GM21825 (cell line): ENCODE data around the gene CCDC8.
"Not testable (repeated sequence)": the region's sequence is repeated elsewhere in the genome, so short reads cannot be mapped to it uniquely, and the experiment has no call there.

Experiments used
- ATAC-seq: cut with Tn5 transposase; IDR thresholded peaks from one replicate; pipeline ENCODE4 v1.9.1; 2021; ENCODE audit warnings: mild to moderate bottlenecking, moderate library complexity; ENCODE audit not compliant: unreplicated experiment

The CCDC8 gene

DNA sequence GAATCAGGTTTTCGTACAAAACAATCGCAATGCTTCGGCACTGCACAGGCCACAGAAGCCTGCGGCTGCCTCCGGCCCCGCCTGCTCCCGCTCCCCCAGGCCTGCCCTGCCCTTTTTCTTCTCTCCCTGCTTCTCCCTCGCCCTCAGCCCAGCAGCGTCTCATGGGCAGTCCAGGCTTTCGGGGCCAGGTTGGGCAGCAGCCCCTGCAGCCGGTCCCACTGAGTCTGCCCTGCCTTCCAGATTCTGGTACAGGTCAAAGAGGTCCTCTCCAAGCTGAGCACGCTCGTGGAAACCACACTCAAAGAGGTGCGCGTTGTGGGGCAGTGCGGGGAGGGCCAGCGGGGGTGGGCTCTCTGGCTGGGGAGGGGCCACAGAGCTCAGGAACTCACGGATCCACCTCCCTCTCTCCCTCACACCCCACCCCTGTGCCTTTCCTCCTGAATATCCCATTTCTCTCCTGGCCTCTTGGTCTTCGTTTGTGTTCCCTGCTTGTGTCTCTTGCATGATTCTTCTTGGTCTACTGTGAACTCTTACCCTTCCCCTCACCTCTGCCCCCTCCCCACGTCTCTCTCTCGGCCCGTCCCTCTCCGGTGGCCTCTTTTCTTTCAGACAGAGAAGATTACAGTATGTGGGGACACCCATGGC lies 30.1 kb downstream of the CCDC8 start:
- ATAC-seq = no peak

DNA sequence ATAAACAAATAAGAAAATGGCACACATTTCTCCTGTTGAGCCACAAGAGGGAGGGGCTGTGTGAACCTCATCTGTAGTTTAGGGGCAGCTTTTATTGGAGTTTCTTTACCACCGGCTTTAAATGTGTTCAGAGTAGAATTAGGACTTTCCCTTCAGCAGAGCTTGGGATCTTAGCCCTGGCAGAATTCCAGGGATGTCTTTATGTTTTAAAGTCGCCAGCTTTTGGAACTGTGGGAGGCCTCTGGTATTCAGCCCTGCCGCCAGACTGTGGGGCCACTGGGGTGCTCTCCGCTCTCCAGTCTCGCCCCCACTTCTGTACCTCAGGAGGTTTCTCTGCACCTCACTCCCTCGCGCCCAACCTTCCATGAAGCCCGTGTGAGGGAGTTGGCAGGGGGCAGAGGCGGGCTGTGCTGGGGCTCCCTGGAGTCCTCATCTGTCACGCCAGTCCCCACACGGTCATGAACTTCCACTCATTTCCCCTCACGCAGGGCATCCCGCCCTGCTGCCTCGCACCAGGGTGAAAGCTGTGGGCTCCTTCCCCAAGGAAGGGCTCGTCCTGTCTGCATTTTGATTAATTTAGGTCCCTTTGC lies 31.5 kb downstream of the CCDC8 start:
- no peak for ATAC-seq

DNA sequence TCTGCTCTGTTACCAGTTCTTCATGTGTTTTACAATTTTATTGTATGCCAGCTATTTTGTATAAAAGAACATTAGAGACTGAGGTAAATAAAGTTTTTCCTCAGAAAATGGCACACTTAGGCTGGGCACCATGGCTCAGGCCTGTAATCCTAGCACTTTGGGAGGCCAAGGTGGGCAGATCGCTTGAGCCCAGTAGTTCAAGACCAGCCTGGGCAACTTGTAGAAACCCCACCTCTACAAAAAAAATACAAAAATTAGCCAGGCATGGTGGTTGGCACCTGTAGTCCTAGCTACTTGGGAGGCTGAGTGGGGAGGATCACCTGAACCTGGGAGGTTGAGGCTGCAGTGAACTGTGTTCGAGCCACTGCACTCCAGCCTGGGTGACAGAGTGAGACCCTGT lies 32.0 kb downstream of the CCDC8 start:
- ATAC-seq = no peak

DNA sequence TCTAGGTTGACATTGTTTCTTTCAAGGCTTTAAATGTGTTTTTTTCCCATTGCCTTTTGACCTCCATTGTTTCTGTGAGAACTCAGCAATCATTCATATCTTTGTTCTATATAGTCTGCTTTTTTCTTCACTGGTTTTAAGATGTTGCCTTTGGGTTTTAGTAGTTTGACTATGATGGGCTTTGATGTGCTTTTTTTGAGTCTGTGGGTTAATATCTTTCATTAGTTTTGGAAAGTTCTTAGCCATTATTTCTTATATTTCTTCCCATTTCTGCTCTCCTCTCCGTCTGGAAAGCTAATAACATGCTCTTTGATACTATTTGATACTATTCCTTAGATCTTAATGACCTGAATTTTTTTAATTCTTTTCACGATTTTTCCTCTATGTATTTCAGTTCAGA lies 32.7 kb downstream of the CCDC8 start:
- no peak for ATAC-seq

DNA sequence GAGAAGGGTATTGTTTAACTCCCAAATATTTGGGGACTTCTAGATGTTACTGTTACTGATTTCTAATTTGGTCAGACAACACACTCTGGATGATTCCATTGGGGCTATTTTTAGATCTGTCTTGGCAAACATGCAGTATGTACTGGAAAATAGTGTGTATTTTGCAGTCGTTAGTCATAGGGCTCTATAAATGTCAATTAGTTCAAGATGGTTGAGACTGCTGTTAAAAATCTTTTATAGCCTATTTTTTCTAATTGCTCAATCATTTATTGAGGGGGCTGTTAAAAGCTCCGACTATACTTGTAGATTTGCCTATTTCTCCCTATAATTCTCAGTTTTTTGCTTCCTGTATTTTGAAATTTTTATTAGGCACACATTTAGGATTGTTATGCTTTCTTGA lies 35.1 kb downstream of the CCDC8 start:
- ATAC-seq = no peak

DNA sequence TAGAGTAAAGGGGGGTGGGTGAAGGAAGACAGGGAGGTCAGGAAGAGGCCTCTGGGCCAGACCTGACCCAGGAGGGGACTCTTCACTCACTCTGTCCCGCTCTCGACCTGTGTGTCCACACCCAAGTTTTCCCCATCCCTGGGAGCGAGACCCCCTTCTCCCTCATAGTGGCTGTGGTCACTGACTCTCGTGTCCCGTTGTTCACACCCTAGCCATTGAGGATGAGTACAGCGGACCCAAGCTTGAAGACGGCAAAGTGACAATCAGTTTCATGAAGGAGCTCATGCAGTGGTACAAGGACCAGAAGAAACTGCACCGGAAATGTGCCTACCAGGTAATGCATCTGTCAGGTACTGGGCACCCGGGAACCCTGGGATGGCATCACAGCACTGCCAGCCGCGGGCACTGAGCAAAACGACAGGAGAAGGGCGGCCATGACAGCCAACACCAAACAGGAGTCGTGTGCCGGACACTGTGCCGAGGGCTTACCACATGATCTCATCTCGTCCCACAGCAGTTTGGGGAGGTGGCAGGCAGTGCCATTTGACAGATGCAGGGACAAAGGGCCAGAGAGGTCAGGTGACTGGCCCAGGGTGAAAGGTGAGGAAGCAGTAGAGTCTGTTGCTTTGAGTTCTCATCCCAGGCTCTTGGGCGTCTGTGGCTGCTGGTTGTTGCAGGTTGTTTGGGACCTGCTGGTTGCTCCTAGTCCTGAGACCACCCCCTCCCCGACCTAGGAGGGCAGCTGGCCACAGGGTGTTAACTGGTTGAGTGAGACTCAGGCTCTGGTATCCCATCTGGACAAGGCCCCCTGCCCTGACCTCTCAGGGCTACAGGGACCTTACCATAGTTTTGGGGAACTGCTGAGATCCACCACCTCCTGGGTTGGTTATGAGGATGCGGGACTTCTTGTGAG lies 36.9 kb downstream of the CCDC8 start:
- no peak for ATAC-seq

DNA sequence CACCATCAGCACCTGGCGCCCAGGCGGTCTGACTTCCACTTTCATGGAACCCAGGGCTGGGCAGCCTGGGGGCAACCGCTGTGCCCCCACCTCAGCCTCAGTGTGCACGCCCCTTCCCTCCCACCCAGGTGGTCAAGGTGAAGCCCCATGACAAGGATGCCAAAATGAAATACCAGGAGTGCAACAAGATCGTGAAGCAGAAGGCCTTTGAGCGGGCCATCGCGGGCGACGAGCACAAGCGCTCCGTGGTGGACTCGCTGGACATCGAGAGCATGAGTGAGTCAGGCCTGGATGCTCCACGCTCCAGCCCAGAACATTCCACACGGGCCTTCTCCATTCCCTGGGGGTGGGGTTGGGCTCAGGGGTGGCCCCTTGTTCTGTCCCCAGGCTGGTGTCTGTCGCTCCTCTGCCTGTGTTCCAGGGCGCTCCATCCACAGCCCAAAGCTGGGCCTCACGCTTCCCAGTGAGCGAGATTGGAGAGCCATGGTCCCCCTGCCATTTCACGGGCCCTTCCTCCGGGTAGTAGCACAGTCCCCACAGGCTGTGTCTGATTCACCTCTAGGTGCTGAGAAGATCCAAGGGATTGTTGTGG lies 37.8 kb downstream of the CCDC8 start:
- ATAC-seq = not testable (repeated sequence)

DNA sequence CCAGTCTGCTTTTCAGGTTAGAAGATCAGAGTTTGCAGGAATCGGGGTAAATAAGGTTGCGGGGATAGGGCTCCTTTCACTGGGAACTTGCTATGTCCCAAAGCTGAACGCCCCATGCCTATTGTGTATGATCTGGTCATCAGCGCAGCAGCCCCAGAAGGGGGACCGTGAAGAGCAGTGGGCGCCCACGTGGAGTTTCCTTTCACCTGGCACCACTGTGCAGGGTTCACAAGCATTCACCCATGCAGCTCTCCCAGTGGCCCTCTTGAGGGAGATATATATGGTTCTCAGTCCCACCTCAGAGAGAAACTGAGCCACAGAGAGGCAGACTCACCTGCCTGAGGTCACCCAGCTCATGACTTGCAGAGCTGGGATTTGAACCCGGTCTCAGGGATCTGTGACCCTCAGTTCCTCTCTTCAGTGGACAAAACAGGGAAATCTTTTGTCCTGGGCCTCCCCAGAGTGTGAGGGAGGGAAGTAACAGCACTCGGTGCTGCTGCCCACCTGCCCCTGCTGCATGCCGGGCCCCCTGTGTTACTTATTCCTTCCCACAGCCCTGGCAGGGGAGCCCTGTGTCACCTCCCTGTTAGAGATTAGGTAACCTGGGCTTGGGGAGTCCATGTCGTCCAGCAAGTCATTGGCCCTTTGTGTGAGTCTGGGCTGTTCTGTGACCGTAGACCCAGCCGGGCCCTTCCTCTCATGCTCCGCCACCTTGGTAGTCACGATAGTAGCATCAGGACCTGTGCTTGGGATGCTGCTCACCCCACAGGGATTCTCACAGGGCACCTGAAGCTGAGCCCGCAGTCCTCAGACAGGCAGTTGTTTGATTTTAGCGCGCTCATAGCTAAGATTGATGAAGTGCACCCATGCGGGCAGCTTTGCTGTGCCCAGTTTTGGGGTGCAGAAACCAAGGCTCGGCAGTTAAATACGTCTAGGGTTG lies 38.6 kb downstream of the CCDC8 start:
- ATAC-seq = no peak

DNA sequence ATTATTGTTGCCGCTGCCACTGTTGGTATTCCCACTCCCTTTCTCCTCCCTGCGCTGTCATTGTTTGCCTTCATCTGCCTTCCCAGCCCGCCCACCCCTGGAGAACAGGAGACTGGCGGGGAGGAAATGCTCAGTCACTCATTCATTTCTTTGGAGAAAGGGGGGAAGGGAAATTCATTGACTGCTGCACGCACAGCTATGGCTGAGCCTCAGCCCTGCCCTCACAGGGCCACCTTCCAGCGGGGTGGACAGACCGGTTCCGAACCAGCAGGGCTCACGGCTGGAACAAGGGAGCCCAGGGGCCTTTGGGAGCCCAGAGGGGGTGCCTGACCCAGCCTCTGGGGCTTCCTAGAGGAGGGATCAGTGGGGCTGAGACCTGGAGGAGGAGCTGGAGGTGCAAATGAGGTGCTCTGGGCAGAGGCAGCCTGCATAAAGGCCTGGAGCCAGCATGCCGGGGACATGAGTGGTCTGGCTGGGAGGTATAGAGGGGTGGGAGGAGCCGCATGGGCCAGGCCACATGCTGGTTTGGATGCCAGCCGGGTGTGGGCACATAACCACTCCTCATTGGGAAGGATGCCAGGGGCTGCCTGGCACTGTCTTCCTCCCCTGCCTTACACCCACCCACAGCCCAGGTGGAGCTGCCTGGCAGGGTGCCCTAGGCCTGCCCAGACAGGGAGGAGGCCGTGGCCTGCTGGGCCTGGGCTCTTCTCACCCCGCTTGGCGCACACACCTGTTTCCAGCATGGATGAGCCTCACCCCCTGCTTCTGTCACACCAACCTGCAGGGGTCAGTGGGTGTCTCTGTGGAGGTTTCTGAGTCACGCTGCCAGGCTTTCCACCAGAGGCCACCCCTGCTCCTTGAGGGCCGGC lies 39.6 kb downstream of the CCDC8 start:
- ATAC-seq = no peak

DNA sequence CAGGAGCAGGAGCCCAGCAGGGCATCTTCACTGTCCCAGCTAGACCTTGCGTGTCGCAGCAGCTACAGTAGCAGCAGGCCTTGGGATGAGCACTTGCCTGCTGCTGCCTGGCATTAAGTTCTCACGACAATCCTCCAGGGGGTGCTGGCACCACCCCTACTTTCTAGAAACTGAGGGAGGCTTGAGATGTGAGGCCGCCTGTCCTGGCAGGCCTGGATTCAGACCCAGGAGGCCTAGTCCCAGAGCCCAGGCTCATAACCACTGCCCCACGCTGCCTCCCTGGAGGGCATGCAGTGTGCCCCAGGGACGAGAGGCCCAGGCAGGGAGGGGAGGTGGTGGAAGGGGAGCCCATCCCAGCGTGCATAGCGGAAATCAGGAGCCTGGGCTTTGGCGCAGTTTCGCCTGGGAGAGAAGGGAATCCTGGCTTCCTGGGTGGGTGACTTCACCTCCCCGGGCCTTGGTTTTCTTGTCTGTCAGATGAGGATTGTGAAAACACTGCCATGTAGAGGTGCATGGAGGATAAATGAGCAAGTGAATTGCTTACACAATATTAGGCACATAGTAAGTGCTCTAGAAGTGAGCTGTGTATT lies 40.4 kb downstream of the CCDC8 start:
- ATAC-seq = no peak

DNA sequence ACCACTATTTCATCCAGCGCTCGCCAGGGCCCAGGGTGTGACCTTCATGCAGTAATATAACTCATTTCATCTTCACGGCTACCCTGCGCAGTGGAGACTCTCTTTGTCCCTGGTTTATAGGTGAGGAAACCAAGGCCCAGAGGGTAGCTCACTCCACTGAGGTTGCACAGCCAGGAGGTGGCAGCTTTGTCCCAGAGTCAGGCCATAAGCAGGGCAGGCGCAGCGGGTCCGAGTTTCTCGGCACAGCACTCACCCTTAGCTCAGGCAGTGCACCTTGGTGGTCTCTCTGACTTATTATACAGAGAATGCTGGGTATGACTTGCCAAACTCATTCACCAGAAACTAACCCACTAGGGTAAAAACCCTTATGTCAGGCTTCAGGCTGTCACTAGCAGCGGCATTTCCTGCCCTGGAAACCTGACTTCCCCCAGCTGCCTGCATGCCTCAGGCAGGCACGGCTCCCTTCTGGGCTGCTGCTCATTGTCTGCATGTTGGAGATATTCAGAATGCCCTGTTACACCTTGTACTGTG lies 41.9 kb downstream of the CCDC8 start:
- no peak for ATAC-seq

DNA sequence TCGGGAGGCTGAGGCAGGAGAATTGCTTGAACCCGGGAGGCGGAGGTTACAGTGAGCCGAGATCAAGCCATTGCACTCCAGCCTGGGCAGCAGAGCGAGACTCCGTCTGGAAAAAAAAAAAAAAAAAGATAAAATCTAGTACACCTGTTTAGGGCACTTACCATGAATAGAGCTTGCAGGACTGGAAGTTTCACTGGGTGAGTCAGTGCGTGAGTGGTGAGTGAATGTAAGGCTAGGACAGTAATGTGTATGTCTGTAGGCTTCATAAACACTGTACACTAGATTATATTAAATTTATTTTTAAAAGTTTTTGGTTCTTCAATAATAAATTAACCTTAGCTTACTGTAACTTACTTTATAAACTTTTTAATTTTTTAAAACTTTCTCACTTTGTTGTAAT lies 43.5 kb downstream of the CCDC8 start:
- no peak for ATAC-seq

DNA sequence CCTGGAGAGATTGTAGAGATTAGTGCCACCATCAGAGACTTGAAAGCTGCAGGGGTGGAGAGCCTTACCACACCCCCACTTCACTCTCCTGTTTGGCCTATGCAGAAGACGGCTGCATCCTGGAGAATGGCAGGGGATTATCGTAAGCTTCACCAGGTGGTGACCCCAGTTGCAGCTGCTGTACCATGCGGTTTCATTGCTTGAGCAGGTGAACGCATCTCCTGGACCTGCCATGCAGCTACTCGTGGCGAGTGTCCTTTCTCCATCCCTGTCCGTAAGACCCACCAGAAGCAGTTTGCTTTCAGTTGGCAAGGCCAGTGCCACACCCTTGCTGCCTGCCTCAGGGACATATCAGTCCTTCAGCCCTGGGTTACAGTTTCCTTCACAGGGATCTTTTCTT lies 45.2 kb downstream of the CCDC8 start:
- ATAC-seq = no peak

DNA sequence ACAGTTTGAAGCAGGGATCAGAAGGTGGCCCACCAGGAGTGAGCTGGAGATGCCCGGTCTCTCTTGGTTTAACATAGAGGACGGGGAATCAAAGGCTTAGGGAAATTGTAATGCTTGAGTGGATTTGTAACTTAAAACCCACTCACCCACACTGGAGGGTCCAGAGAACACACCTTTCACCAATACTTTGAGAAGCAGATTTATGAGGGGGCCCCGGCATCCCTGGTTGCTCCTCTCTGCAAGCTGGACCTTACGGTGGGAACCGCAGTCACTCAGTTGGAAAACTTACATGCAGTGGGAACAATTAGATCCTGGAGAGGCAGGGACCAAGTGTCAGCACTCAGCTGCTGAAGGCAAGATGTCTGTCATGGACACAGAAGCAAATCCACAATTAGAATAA lies 45.9 kb downstream of the CCDC8 start:
- ATAC-seq = no peak

DNA sequence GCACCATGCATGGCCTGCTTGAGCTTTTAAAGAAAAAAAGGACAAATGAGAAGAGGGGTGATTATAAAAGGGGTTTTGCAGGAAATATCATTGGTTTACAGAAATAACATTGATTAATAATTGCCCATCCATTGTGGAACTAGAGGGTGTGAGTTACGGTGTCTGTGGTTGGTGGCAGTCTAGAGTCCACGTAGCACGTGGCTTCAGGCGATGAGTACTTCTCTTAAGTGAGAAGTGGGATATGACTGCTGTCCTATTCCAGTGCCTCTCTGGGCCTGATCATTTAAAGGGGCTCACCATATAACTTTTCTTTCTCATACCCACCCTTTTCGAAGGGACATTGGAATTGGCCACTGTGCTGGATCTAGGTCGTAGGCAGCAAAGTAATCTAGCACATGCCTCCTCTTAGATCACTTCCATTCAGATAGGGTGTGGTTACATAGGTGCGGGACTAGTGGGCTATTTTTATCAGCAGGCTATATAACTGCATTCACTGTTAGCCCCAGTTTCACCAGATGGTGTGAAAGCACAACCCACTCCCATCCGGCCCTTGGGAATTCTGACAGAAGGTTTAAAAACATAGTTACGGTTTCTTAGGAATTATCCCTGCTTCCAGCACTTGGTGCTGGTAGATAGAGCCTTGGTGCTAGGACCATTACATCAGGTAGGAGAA lies 46.6 kb downstream of the CCDC8 start:
- no peak for ATAC-seq

DNA sequence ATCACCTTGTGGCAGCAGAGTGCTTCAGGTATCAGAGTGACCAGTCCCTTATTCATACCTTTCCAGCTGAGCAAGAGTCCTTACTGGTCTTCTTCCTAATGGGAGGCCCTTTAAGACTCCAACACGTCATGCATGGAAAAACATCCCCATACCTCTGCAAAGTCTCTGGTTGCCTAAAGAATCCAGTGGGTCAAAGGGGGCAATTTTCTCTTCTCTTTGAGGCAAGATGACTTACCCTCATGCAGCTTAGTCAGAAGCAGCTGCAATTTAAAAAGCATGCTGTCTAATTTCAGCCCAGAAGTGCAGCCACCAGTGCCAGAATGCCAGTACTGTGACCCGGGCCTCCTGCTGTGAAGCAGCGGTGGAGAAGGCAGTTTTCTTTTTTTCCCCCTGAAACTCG lies 47.8 kb downstream of the CCDC8 start:
- ATAC-seq = no peak

DNA sequence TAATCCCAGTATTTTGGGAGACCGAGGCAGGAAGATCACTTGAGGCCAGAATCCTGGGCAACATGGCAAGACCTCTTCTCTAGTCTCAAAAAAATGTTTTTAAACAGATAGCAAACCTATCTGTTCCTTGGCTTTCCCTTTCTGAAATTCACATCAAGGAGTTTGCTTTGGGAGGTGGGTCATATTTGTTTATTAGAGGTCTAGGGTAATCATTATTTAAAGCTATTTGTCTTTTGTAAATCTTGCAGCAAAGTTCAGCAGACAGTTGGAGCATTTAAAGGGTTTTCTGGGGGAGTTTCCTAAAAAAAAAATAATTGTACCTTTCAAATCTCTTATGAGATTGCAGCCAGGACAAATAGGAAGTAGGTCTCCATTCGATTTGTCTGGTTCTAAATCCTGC lies 49.0 kb downstream of the CCDC8 start:
- ATAC-seq = no peak

DNA sequence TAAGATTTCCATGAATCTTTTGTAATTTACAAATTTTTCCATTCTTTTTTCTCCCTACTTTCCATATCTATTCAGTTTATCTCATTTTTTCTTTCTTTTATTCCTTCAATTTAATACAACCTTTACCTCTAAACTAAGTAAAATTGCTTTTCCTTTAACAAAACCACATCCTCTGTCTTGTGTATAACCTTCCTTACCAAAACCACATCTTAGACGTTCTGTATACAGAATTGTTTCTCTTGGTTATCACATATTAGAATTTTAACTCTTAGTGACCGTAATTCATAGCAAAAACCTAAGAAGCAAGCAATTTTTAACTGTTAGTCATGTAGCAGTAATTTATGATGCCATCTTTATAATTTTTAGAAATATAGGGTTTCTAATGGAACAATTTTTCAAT lies 51.4 kb downstream of the CCDC8 start:
- no peak for ATAC-seq
